GM10266 (cell line): ENCODE data around the gene HLA-DRA.
"Not testable (repeated sequence)": the region's sequence is repeated elsewhere in the genome, so short reads cannot be mapped to it uniquely, and the experiment has no call there.

Experiments
- DNase-seq: peaks from one replicate; pipeline ENCODE4 v3.0.0; 2012; ENCODE audit errors: extremely low spot score
- TF ChIP-seq, protein P1 (sequence below): IDR thresholded peaks from 2 replicates; pipeline ENCODE4 v1.5.1; 2012; ENCODE audit warnings: mild to moderate bottlenecking, low read depth; ENCODE audit not compliant: control insufficient read depth, insufficient read depth; ENCODE audit errors: missing control alignments

HLA-DRA gene

DNA sequence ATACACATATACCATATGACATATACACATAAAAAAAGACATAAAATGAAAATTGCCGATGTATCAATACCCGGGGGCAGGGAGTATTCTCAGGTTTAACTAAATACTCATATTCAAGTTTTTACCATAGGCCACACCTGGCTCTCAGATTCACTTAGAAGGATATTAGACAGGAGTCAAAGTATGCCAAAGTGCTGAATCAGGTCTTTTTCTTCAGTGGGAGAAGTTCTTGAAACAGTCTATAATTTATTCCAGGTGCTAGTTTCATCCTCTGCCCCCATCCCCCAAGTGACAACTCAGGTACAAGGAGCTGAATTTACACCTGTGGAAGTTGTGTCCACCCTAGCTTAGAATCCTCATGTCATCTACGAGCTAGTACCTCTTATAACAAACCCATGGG lies 8.5 kb upstream of the HLA-DRA start:
- TF ChIP-seq, protein P1, sequence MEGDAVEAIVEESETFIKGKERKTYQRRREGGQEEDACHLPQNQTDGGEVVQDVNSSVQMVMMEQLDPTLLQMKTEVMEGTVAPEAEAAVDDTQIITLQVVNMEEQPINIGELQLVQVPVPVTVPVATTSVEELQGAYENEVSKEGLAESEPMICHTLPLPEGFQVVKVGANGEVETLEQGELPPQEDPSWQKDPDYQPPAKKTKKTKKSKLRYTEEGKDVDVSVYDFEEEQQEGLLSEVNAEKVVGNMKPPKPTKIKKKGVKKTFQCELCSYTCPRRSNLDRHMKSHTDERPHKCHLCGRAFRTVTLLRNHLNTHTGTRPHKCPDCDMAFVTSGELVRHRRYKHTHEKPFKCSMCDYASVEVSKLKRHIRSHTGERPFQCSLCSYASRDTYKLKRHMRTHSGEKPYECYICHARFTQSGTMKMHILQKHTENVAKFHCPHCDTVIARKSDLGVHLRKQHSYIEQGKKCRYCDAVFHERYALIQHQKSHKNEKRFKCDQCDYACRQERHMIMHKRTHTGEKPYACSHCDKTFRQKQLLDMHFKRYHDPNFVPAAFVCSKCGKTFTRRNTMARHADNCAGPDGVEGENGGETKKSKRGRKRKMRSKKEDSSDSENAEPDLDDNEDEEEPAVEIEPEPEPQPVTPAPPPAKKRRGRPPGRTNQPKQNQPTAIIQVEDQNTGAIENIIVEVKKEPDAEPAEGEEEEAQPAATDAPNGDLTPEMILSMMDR = no peak
- DNase-seq = no peak

DNA sequence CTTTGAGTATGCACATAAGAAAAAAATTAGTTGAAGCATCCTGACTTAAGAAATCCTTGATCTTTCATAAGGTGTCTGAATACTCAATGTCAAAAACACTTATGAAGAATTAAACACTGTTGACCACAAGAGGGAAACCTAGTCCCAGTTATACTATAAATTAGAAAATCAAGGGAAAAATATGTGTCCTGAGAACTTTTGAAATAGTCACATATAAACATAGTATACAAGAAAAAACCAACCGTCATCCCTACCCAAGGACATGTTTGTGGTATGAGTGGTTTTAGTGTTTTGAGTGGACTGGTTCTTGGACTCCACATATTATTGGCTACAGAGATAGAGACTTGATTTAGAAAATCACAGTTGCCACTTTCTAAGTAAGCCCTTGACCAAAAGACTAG lies 7.6 kb upstream of the HLA-DRA start:
- peak; percentile 18 for DNase-seq
- TF ChIP-seq, protein P1 = peak; percentile 49

DNA sequence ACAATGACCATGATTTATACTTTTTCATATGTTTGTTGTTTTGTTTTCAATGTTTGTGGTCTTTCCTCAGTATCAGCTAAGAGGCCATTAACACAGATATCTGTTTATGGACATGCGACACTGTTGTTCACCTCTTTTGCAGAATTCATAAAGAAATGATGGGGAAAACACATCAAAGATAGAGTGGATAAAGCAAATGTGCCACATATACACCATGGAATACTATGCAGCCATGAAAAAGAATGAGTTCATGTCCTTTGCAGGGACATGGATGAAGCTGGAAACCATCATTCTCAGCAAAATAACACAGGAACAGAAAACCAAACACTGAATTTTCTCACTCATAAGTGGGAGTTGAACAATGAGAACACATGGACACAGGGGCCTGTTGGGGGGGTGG lies 5.7 kb upstream of the HLA-DRA start:
- DNase-seq = not testable (repeated sequence)

DNA sequence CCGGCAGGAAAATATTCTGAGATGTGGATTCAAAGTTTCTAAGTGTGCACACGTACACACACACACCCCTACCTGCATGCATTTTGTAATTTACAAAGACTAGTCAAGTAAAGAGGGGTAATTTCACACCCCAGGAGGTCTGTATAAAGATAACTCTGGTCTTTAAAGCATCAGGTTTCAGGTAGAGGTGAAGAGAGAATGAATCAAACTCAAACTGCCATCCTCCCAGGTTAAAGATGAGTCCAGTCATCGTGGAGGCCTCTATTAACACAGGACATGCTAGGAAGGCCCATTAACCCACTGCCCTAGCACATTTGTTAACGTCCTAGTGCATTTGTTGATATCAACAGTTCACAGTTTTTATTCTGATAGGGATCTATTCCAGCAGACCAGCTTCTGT lies 3.5 kb upstream of the HLA-DRA start:
- TF ChIP-seq, protein P1 = no peak

DNA sequence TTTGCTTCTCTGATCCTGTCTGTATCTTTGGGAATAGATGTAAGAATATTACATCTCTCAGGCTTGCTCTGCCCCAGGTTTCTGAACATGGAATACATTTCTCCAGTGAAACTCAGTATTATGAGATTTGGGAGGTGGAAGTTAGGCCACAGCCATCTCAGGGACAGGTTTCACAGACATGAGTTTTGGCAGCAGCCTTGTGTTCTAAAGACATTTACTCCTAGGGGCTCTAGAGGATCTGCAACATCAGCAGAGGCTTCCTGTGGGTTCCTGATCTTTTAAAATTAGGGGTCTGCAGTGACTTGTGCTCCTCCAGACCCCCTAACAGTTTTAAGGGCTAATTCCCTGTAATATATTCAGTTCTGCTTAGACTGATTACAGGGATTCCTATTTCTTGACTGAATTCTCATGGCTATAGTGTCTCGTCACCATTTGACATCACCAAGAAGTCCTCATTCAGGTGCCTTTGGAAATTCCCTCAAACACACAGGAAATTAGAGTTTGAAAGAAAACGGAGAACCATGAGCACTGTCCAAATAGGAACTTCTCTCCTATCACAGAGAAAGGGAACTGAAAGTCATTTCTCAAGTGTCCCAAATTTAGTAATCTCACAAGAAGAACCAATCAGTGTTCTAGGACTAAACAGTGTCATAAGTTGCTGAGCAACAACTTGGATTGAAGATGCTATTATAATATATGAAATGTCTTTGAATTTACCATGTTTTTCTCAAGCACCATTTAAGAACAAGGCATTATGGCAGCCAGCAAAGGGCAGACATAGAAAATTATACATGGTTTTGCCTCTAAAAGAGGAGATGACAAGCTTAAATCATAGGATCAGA lies 2.5 kb upstream of the HLA-DRA start:
- peak; percentile 72 for DNase-seq
- TF ChIP-seq, protein P1 = no peak

More for the DNA sequence above, 3.5 kb upstream of the HLA-DRA start:
- DNase-seq = no peak

DNA sequence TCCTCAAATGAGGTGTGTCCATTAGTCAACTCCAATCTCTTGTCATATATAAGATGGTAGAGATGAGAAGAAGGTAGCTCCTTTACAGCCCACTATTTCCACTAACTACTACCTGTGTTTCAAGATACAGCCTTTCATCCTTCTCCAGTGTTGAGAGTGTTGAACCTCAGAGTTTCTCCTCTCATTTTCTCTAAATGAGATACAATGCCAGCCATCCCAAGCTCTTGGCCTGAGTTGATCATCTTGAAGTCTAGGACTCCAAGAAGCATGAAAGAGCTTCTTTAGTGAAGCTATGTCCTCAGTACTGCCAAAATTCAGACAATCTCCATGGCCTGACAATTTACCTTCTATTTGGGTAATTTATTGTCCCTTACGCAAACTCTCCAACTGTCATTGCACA lies 548 bp upstream of the HLA-DRA start:
- TF ChIP-seq, protein P1 = no peak
- DNase-seq = no peak

DNA sequence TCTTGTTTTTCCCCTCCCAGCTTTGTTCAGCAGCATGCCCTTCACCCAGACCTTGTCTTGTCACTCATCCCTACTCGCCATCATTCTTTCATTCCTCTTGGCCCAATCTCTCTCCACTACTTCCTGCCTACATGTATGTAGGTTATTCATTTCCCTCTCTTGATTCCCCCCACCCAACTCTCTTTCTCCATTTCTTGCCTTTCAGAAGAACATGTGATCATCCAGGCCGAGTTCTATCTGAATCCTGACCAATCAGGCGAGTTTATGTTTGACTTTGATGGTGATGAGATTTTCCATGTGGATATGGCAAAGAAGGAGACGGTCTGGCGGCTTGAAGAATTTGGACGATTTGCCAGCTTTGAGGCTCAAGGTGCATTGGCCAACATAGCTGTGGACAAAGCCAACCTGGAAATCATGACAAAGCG lies 2.6 kb downstream of the HLA-DRA start:
- DNase-seq = no peak
- TF ChIP-seq, protein P1 = no peak
